Karpas-422 (cell line): ENCODE data around the gene SVOP. TPM values are rescaled to one million over a fixed set of nuclear protein-coding genes. Genes with fewer than 3 reads are reported as not detected.
A peak's percentile ranks its signal among the peaks of the same experiment; 100 is the strongest.

ENCODE experiments used
- DNase-seq: peaks from one replicate; pipeline ENCODE4 v3.0.0-alpha.2; 2015
- H2AFZ ChIP-seq: fragments of 200-600 bp; sonication (generic); 2 replicates; pipeline ENCODE4 v1.6.1; 2014; ENCODE audit warnings: antibody characterized with exemption, low read length, mixed read lengths
- H3K27ac ChIP-seq: fragments of 200-600 bp; sonication (generic); 2 replicates; pipeline ENCODE4 v1.5.1; 2014; ENCODE audit warnings: mild to moderate bottlenecking, low read length, moderate library complexity
- H3K27me3 ChIP-seq: fragments of 200-600 bp; sonication (generic); 2 replicates; pipeline ENCODE4 v1.6.1; 2014; ENCODE audit warnings: low read length, mixed read lengths
- H3K36me3 ChIP-seq: fragments of 200-600 bp; sonication (generic); 2 replicates; pipeline ENCODE4 v1.6.1; 2014; ENCODE audit warnings: low read length, mixed read lengths; ENCODE audit not compliant: insufficient read depth
- H3K4me1 ChIP-seq: fragments of 200-600 bp; sonication (generic); 2 replicates; pipeline ENCODE4 v1.6.1; 2014; ENCODE audit warnings: mild to moderate bottlenecking, low read length, mixed read lengths
- H3K4me2 ChIP-seq: fragments of 200-600 bp; sonication (generic); 2 replicates; pipeline ENCODE4 v1.6.1; 2014; ENCODE audit warnings: low read length, low read depth, mild to moderate bottlenecking; ENCODE audit not compliant: poor library complexity, severe bottlenecking
- H3K4me3 ChIP-seq: fragments of 200-600 bp; sonication (generic); 2 replicates; pipeline ENCODE4 v1.5.1; 2014; ENCODE audit warnings: mild to moderate bottlenecking, antibody characterized with exemption, low read length, mixed read lengths
- H3K79me2 ChIP-seq: fragments of 200-600 bp; sonication (generic); 2 replicates; pipeline ENCODE4 v1.6.1; 2014; ENCODE audit warnings: mild to moderate bottlenecking, low read length, mixed read lengths
- H3K9ac ChIP-seq: fragments of 200-600 bp; sonication (generic); 2 replicates; pipeline ENCODE4 v1.6.0; 2014; ENCODE audit warnings: low read length
- H3K9me2 ChIP-seq: fragments of 200-600 bp; sonication (generic), shearing (Covaris generic); replicated peaks from 2 replicates; pipeline ENCODE4 v1.6.0; 2014; ENCODE audit warnings: mild to moderate bottlenecking, low read length, moderate library complexity; ENCODE audit not compliant: insufficient read depth
- H3K9me3 ChIP-seq: fragments of 300-700, 200-600 bp; sonication (generic); 2 replicates; pipeline ENCODE4 v1.6.1; 2014; ENCODE audit warnings: low read length, mixed read lengths
- H4K20me1 ChIP-seq: fragments of 200-600 bp; sonication (generic); 2 replicates; pipeline ENCODE4 v1.6.1; 2014; ENCODE audit warnings: mild to moderate bottlenecking, antibody characterized with exemption, low read length, low read depth; ENCODE audit not compliant: insufficient read depth
- total RNA-seq: library from RNA; depleted of rRNA; stranded (reverse); fragments of >200 nt; shearing (Covaris generic); gene quantifications from 2 replicates; pipeline ENCODE4 v1.2.3, GENCODE V29; 2014; ENCODE audit warnings: low replicate concordance

Gene SVOP
- total RNA-seq, 1 experiment from 2014 or later = not detected

GRCh38 chr12:108947097-108947496 lies 73.8 kb downstream of the SVOP start:
- H2AFZ ChIP-seq = no peak overlapping the region
- no peak overlapping the region for H3K27ac ChIP-seq
- no peak for DNase-seq
- H3K4me1 ChIP-seq = no peaks in the 10 kb centered on the region; the same call in 1 of the 2 replicates
- H3K9me3 ChIP-seq = no peaks in the 10 kb centered on the region
- H3K79me2 ChIP-seq = no peaks in the 10 kb centered on the region
- no peak overlapping the region for H3K4me3 ChIP-seq
- no peak overlapping the region for H3K4me2 ChIP-seq
- H3K27me3 ChIP-seq = no peaks in the 10 kb centered on the region
- no peaks in the 10 kb centered on the region for H4K20me1 ChIP-seq
- H3K36me3 ChIP-seq = no peaks in the 10 kb centered on the region
- no peaks in the 10 kb centered on the region for H3K9me2 ChIP-seq
- no peak overlapping the region for H3K9ac ChIP-seq

GRCh38 chr12:108940138-108940537 lies 80.7 kb downstream of the SVOP start:
- H4K20me1 ChIP-seq = no peaks in the 10 kb centered on the region

GRCh38 chr12:108939594-108939993 lies 81.3 kb downstream of the SVOP start:
- no peak overlapping the region for H2AFZ ChIP-seq
- peaks cover 10% of the 10 kb centered on the region for H3K4me1 ChIP-seq
- no peaks in the 10 kb centered on the region for H3K79me2 ChIP-seq
- H3K4me3 ChIP-seq = no peak overlapping the region
- no peak overlapping the region for H3K4me2 ChIP-seq
- no peak overlapping the region for H3K27ac ChIP-seq
- H3K36me3 ChIP-seq = no peaks in the 10 kb centered on the region
- DNase-seq = peak; percentile 61
- H3K9ac ChIP-seq = no peak overlapping the region
- no peaks in the 10 kb centered on the region for H4K20me1 ChIP-seq
- no peaks in the 10 kb centered on the region for H3K9me2 ChIP-seq
- H3K9me3 ChIP-seq = no peaks in the 10 kb centered on the region
- no peaks in the 10 kb centered on the region for H3K27me3 ChIP-seq

More at GRCh38 chr12:108940138-108940537, 80.7 kb downstream of the SVOP start:
- Histone ChIP-seq H3K79me2 (no peaks in the 10 kb centered on the region), H3K27me3 (no peaks in the 10 kb centered on the region), H3K4me2 (no peak overlapping the region), H3K9ac (no peak overlapping the region), H2AFZ (no peak overlapping the region), H3K9me3 (no peaks in the 10 kb centered on the region), H3K27ac (no peak overlapping the region), H3K4me3 (no peak overlapping the region), H3K9me2 (no peaks in the 10 kb centered on the region), H3K36me3 (no peaks in the 10 kb centered on the region), H3K4me1 (peaks cover 6% of the 10 kb centered on the region)
- DNase-seq = no peak

- no peaks in the 10 kb centered on the region for H3K9me2 ChIP-seq
- no peaks in the 10 kb centered on the region for H3K9me3 ChIP-seq
- no peak overlapping the region for H3K27ac ChIP-seq
- no peaks in the 10 kb centered on the region for H3K27me3 ChIP-seq
- DNase-seq = no peak
- no peaks in the 10 kb centered on the region for H4K20me1 ChIP-seq
- peaks cover 10% of the 10 kb centered on the region for H3K4me1 ChIP-seq
- no peak overlapping the region for H2AFZ ChIP-seq
- no peak overlapping the region for H3K9ac ChIP-seq
- no peaks in the 10 kb centered on the region for H3K79me2 ChIP-seq
- H3K36me3 ChIP-seq = no peaks in the 10 kb centered on the region
- no peak overlapping the region for H3K4me3 ChIP-seq
- H3K4me2 ChIP-seq = no peak overlapping the region
Observed at GRCh38 chr12:108938247-108938924, 82.5 kb downstream of the SVOP start.

GRCh38 chr12:108935159-108935763 lies 85.6 kb downstream of the SVOP start:
- peaks cover 10% of the 10 kb centered on the region for H3K4me1 ChIP-seq
- H3K4me3 ChIP-seq = no peak overlapping the region
- no peak overlapping the region for H2AFZ ChIP-seq
- peak overlapping the region; percentile 11 for H3K4me2 ChIP-seq
- no peaks in the 10 kb centered on the region for H4K20me1 ChIP-seq
- no peaks in the 10 kb centered on the region for H3K9me2 ChIP-seq
- no peaks in the 10 kb centered on the region for H3K79me2 ChIP-seq
- H3K27ac ChIP-seq = no peak overlapping the region
- H3K9ac ChIP-seq = no peak overlapping the region
- H3K27me3 ChIP-seq = no peaks in the 10 kb centered on the region
- no peak for DNase-seq
- no peaks in the 10 kb centered on the region for H3K36me3 ChIP-seq
- no peaks in the 10 kb centered on the region for H3K9me3 ChIP-seq

- Histone ChIP-seq H4K20me1 (no peaks in the 10 kb centered on the region), H3K4me2 (no peak overlapping the region), H3K27me3 (no peaks in the 10 kb centered on the region), H2AFZ (no peak overlapping the region), H3K4me1 (peaks cover 10% of the 10 kb centered on the region), H3K79me2 (no peaks in the 10 kb centered on the region), H3K36me3 (no peaks in the 10 kb centered on the region), H3K4me3 (no peak overlapping the region), H3K9me3 (no peaks in the 10 kb centered on the region), H3K9ac (no peak overlapping the region), H3K27ac (no peak overlapping the region), H3K9me2 (no peaks in the 10 kb centered on the region)
- DNase-seq = no peak
Observed at GRCh38 chr12:108933949-108934348, 86.9 kb downstream of the SVOP start.

GRCh38 chr12:108930756-108931155 lies 90.1 kb downstream of the SVOP start:
- Histone ChIP-seq H3K4me1 (peaks cover 10% of the 10 kb centered on the region), H3K27me3 (no peaks in the 10 kb centered on the region), H4K20me1 (no peaks in the 10 kb centered on the region), H3K9me2 (no peaks in the 10 kb centered on the region), H3K9ac (no peak overlapping the region), H3K4me2 (no peak overlapping the region), H3K79me2 (no peaks in the 10 kb centered on the region), H2AFZ (no peak overlapping the region), H3K4me3 (no peak overlapping the region), H3K27ac (no peak overlapping the region), H3K9me3 (no peaks in the 10 kb centered on the region), H3K36me3 (no peaks in the 10 kb centered on the region)
- DNase-seq = no peak

- Histone ChIP-seq H3K79me2 (no peaks in the 10 kb centered on the region), H3K9me2 (no peaks in the 10 kb centered on the region), H3K27me3 (no peaks in the 10 kb centered on the region), H3K4me3 (no peak overlapping the region), H3K9me3 (no peaks in the 10 kb centered on the region), H3K27ac (no peak overlapping the region), H3K4me1 (peaks cover 4% of the 10 kb centered on the region), H4K20me1 (no peaks in the 10 kb centered on the region), H3K36me3 (no peaks in the 10 kb centered on the region), H2AFZ (no peak overlapping the region), H3K9ac (no peak overlapping the region), H3K4me2 (no peak overlapping the region)
- DNase-seq = no peak
Observed at GRCh38 chr12:108930155-108930554, 90.7 kb downstream of the SVOP start.
